HT-29 (cell line): ENCODE data around the gene EP300. TPM values are rescaled to one million over a fixed set of nuclear protein-coding genes. Genes with fewer than 3 reads are reported as not detected.
"Not testable (repeated sequence)": the region's sequence is repeated elsewhere in the genome, so short reads cannot be mapped to it uniquely, and the experiment has no call there.

Source experiments
- DNase-seq: peaks from one replicate; pipeline ENCODE4 v3.0.0-alpha.2; 2015; ENCODE audit warnings: low spot score
- total RNA-seq: library from RNA; depleted of rRNA; stranded (reverse); fragments of >200 nt; shearing (Covaris generic); gene quantifications from 2 replicates; pipeline ENCODE4 v1.2.3, GENCODE V29; 2014

The EP300 gene
- total RNA-seq, 1 experiment from 2014 or later = 31.6 TPM

DNA sequence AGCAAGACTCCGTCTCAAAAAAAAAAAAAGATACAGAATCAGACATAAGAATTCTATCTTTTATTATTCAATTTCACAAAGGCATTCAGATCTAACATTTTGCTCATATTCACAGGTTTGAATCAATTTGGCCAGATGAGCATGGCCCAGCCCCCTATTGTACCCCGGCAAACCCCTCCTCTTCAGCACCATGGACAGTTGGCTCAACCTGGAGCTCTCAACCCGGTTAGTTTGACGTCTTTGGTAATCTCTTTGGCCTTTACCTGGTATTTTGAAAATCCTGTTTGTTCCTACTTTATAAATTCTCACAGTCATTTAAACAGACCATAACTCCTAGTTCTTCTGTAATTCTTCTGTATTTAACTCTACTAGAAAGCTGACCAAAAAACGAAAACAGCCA lies 55.3 kb downstream of the EP300 start:
- no peak for DNase-seq

DNA sequence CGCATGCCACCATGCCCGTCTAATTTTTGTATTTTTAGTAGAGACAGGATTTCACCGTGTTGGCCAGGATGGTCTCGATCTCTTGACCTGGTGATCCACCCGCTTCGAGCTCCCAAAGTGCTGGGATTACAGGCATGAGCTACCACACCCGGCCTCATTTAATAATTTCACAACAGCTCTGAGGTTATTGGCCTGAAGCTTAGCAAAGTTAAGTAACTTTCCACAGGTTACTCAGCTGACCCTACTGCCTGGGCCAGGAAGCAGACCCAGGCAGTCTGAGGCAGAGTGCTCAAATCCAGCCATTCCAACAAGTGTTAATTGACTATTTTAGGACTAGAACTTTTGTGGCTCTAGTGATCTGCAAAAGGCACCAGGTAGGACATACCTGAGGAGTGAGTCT lies 60.5 kb downstream of the EP300 start:
- no peak for DNase-seq

DNA sequence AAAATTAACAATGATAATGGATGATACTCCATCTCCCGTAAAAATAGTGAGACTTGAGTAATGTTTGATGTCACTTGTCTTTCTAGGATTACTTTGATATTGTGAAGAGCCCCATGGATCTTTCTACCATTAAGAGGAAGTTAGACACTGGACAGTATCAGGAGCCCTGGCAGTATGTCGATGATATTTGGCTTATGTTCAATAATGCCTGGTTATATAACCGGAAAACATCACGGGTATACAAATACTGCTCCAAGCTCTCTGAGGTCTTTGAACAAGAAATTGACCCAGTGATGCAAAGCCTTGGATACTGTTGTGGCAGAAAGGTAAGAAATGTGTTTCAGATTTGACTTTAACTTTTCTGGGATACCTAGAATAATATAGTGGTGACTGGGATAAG lies 64.7 kb downstream of the EP300 start:
- DNase-seq = no peak

DNA sequence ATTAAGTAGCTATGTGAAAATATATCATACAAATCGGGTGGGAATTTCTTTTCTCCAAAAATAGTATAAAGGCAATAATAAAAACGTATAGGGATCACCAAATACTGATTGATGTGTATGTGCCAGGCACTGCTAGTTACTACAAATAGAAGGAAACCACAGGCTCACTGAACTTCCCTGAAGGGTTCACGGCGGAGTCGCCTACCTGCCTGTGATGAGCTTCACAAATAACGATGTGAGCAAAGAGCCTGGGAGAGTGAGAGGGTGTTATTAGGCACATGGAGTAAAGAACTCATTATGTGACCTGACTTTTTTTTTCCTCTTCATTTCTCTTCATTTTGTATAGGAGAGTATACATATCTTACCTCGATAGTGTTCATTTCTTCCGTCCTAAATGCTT lies 76.8 kb downstream of the EP300 start:
- no peak for DNase-seq

DNA sequence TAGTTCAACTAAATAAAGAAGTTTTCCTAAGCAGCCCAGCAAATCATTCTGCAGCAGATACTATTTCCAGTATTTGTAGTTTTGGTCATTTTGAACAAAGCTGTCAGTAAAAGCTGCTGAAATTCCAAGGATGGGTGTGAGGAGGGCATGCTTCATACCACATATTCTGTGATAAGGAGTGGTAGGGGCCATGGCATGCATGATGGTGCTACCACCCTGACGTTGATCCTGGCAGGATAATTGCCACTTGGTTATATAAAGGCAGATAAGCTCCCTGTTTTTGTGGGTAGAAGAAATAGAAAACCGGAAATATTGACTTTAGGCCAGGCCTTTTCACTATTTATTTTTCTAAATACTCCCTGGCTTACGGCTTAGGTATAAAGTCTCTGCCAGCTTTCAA lies 79.6 kb downstream of the EP300 start:
- no peak for DNase-seq

DNA sequence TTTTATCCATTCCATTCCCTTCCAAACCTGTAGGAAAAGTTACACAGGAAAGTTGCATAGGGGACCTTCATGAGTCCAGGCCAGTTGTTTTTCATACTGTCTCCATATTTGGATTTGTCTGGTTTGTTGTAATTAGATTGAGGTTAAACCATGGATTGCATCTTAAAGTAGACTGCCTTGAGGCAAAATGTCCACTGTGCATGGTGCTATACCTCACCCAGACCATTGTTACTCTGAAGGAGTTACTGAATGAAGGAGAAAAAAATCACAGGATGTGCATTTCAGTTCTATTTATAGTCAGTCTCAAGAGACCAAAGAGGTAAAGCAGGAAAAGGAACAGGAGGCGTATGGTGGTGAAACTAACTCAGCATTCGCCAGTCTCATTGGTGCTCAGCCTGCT lies 83.2 kb downstream of the EP300 start:
- no peak for DNase-seq

DNA sequence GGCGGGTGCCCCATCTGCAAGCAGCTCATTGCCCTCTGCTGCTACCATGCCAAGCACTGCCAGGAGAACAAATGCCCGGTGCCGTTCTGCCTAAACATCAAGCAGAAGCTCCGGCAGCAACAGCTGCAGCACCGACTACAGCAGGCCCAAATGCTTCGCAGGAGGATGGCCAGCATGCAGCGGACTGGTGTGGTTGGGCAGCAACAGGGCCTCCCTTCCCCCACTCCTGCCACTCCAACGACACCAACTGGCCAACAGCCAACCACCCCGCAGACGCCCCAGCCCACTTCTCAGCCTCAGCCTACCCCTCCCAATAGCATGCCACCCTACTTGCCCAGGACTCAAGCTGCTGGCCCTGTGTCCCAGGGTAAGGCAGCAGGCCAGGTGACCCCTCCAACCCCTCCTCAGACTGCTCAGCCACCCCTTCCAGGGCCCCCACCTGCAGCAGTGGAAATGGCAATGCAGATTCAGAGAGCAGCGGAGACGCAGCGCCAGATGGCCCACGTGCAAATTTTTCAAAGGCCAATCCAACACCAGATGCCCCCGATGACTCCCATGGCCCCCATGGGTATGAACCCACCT lies 84.7 kb downstream of the EP300 start:
- no peak for DNase-seq

DNA sequence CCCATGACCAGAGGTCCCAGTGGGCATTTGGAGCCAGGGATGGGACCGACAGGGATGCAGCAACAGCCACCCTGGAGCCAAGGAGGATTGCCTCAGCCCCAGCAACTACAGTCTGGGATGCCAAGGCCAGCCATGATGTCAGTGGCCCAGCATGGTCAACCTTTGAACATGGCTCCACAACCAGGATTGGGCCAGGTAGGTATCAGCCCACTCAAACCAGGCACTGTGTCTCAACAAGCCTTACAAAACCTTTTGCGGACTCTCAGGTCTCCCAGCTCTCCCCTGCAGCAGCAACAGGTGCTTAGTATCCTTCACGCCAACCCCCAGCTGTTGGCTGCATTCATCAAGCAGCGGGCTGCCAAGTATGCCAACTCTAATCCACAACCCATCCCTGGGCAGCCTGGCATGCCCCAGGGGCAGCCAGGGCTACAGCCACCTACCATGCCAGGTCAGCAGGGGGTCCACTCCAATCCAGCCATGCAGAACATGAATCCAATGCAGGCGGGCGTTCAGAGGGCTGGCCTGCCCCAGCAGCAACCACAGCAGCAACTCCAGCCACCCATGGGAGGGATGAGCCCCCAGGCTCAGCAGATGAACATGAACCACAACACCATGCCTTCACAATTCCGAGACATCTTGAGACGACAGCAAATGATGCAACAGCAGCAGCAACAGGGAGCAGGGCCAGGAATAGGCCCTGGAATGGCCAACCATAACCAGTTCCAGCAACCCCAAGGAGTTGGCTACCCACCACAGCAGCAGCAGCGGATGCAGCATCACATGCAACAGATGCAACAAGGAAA lies 85.4 kb downstream of the EP300 start:
- DNase-seq = no peak

DNA sequence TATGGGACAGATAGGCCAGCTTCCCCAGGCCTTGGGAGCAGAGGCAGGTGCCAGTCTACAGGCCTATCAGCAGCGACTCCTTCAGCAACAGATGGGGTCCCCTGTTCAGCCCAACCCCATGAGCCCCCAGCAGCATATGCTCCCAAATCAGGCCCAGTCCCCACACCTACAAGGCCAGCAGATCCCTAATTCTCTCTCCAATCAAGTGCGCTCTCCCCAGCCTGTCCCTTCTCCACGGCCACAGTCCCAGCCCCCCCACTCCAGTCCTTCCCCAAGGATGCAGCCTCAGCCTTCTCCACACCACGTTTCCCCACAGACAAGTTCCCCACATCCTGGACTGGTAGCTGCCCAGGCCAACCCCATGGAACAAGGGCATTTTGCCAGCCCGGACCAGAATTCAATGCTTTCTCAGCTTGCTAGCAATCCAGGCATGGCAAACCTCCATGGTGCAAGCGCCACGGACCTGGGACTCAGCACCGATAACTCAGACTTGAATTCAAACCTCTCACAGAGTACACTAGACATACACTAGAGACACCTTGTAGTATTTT lies 86.1 kb downstream of the EP300 start:
- no peak for DNase-seq

DNA sequence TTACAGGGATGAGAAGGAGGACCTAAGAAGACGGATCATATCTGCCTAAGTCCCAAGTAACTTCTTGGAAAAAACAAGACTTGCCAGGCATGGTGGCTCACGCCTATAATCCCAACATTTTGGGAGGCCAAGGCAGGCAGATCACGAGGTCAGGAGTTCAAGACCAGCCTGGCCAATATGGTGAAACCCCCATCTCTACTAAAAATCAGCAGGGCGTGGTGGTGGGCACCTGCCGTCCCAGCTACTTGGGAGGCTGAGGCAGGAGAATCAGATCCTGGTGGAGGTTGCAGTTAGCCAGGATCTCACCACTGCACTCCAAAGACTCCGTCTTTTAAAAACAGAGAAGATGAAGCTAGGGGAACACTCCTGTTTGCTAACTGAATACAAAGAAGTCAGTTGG lies 88.0 kb downstream of the EP300 start:
- not testable (repeated sequence) for DNase-seq

DNA sequence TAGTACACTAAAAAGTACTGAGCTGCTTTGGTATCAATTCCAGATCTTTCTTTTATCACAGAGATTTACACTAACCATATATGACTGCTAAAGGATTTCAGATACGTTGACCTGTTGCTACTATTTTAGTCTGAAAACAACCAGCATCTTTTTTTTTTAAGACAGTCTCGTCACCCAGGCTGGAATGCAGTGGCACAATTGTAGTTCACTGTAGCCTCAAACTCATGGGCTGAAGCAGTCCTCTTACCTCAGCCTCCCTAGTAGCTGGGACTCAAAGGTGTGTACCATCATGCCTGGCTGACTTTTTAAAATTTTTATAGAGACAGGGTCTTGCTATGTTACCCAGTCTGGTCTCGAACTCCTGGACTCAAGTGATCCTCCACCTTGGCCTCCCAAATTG lies 88.5 kb downstream of the EP300 start:
- DNase-seq = no peak

DNA sequence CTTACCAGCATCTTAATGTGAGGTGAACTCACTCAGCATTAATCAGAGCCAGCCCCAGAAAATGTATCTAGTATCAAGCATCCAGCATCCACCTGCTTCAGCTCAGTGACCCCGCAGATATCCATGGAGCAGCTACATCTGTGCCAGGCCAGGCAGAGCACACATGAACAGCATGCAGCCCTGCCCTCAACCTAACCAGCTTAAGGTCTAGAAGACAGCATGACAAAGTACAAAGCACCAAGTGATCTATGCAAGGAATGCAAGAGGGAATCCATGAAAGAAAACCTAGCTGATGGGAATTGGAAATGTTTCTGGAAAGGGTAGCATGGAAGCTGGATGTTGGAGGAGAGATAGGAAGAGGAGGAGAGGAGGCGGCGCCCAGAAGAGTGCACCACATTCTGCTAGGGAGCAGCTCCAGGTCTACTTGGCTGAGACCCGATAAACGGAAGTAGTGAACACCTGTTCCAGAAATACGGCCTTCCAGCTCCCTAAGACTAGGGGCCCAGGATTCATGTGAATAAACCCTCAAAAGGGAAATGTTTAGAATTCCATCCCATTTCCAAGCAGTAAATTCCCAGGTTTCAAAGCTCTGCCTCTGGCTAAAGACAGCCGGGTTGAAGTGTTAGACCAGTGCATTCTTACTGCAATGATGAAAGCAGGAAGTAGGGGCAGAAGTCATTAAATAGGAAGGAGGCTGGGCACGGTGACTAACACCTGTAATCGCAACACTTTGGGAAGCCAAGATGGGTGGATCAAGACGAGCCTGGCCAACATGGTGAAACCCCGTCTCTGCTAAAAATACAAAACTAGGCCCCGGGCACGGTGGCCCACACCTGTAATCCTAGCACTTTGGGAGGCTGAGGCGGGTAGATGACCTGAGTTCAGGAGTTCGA lies 89.2 kb downstream of the EP300 start:
- DNase-seq = peak; percentile 66

DNA sequence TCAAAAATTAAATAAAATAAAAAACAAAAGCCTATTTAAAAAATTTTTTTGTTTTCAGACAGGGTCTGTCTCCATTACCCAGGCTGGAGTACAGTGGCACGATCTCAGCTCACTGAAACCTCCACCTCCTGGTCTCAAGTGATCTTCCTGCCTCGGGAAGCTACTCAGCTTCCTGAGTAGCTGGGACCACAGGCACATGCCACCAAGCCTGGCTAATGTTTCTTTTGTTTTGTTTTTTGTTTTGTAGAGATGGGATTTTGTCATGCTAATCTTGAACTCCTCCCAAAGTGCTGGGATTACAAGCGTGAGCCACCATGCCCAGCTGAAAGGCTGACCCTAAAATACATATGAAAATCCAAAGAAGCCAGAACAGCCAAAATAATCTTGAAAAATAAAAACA lies 92.3 kb downstream of the EP300 start:
- DNase-seq = no peak

DNA sequence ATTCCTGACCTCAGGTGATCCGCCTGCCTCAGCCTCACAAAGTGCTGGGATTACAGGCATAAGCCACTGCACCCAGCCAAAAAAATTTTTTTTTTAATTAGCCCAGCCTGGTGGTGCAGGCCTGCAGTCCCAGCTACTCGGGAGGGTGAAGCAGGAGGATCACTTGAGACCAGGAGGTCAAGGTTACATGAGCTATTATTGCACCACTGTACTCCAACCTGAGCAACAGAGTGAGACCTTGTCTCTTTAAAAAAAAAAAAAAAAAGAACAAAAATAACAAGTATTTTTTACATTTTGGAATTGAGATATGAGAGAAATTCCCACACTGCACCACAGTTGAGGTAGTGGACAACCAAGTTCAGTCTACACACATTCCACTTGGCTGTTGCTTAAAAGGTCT lies 99.1 kb downstream of the EP300 start:
- no peak for DNase-seq

DNA sequence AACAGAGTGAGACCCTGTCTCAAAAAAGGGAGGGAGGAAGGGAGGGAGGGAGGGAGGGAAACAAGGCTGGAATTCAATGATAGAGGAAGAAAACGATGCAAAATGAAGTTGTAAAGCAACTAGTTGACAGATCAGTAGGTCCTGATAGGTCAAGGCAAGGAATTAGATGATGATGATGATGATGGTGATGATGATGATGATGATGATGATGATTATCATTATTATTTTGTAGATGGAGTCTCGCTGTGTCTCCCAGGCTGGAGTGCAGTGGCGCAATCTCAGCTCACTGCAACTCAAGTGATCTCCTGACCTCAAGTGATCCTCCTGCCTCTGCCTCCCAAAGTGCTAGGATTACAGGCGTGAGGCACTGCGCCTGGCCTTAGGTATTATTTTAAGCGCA lies 101.4 kb downstream of the EP300 start:
- DNase-seq = no peak

DNA sequence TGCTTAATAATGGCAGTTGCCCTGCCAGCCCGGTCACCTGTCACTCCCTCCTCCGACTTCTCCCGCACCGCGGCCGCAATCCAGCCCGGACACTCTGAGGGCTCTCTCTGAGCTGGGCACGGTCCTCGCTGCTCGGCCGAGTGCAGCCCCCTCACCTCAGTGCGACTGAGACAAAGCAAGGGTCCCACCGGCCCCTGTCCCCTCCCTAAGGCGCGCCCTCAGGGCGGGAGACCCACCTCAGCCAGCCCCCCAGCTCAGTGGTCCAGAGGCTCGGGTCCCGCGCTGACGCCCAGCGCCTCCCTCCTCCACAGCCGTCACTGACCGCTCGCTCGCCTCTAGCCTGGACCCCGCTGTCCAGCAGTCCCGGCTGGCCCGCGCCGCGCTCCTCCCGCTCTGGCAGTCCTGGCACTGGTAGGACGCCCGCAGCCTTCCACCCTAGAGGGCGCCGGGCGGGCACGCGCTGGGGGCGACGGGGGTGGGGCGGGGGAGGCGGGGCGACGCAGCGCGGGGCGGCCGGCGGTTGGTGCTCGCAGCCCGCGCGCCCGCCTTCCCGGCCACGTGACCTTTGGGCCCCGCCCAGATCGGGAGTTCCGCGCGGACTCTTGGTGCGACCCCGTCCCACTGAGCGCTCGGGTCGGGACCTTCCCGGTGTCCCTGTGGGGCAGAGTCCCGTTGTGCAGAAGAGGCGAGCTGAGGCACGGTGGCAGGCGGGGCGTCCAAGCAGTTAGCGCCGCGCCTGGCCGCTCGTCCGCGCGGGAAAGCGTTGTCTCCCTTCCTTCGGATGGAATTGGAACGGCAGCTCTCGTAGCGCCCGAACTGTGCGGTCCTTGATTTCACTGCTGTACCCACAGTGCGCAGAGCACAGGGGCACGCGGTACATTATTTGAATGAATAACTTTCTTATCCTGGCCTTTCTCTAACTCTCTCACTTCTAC lies 104.9 kb downstream of the EP300 start:
- peak; percentile 55 for DNase-seq

DNA sequence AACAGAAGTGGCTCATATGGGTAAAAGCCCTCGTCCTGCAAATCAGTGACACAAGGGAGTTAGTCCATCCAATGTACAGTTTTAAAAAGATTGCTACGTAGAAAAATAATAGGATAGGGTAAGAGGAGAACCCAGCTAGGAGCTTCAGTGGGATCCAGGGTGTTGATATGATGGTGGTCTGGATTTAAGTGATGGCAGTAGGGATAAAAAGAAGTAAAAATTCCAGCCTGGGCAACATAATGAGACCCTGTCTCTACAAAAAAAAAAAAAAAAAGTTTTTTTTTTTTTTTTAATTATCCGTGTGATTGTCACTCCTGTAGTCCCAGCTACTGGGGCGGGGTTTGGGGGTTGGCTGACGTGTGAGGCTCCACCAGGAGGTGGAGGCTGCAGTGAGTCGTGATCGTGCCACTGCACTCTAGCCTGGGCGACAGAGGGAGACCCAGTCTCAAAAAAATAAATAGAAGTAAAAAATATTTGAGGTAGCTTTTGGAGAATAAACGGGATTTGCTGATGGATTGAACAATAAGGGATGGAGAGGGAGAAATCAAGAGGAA lies 105.7 kb downstream of the EP300 start:
- peak; percentile 8 for DNase-seq

DNA sequence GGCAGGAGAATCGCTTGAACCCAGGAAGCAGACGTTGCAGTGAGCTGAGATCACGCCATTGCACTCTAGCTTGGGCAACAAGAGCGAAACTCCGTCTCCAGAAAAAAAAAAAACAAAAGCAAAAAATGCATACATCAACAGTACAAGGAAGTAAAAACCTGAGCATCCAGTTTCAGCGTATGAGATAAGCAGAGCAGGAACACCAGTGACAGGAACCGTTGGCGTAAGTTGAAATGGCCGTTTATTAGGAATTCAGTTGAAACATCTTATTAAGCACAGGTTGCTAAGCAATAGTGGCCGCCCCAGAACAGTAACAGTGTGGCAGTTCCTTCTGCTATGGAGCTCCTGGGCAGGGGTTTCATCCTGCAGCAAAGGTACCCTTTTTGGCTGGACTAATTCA lies 108.7 kb downstream of the EP300 start:
- peak; percentile 56 for DNase-seq

DNA sequence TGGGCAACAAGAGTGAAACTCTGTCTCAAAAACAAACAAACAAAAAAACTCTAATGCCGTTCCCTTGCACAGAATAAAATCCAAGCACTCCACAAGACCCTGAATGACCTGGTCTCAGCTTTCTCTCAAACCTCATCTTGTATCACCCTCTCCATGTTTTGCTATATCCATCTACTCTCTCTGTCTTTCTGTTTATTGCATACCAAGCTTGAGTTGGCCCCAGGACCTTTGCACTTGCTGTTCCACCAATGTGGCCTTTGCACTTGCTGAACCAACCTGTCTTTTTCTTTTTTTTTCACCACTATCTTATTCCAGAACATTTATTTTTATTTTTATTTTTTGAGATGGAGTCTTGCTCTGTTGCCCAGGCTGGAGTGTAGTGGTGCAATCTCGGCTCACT lies 110.7 kb downstream of the EP300 start:
- DNase-seq = no peak

DNA sequence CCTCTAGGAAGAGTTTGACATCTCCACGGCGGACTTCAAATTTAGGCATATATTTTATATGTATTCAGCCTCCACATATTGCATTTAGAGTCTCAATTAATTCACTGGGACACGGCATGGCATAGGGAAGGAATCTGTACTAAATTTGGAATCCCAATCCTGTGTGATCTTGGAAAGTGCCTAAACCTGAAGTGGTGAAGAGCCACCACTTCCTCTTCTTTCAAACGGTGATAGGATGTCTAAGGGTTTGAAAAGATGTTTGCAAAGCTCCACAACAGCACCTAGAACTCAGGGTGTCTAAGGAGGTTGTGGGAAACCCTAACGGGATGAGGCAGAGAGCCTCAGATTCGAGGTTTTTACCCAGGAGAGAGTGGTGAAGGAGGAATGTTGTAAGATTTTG lies 111.7 kb downstream of the EP300 start:
- DNase-seq = no peak
